Hepatocyte (in vitro differentiated cells): Measurements from ENCODE around the gene CAPN2.

Source experiments
- CTCF ChIP-seq: fragments of 200-600 bp; sonication (generic); IDR thresholded peaks from 2 replicates; pipeline ENCODE4 v1.5.1; 2016; ENCODE audit warnings: antibody characterized with exemption, mild to moderate bottlenecking; ENCODE audit not compliant: poor library complexity
- EZH2 ChIP-seq: fragments of 200-600 bp; sonication (generic); IDR thresholded peaks from 2 replicates; pipeline ENCODE4 v1.6.1; 2016; ENCODE audit warnings: antibody characterized with exemption, mild to moderate bottlenecking, borderline replicate concordance

- TF ChIP-seq CTCF (no peak), EZH2 (no peak)
Observed at GRCh38 chr1:223727541-223727940, 15.2 kb downstream of the CAPN2 start.
